Neural cell (in vitro differentiated cells): ENCODE data around the gene CTXND1. TPM values are rescaled to one million over a fixed set of nuclear protein-coding genes. Genes with fewer than 3 reads are reported as not detected.

Source experiments
- H2AFZ ChIP-seq: fragments of 200-600, 300-800 bp; sonication (generic), shearing (Covaris generic); 2 replicates; pipeline ENCODE4 v1.6.0; 2014; ENCODE audit warnings: low read depth, mild to moderate bottlenecking, antibody characterized with exemption, low read length, moderate library complexity
- H3F3A ChIP-seq: fragments of 200-600 bp; shearing (Covaris generic); 2 replicates; pipeline ENCODE4 v1.6.1; 2016; ENCODE audit warnings: mild to moderate bottlenecking, moderate library complexity, mixed read lengths, antibody characterized with exemption, low read length; ENCODE audit not compliant: insufficient read depth, poor library complexity, severe bottlenecking
- H3K27ac ChIP-seq: fragments of 200-600, 300-800 bp; sonication (generic), shearing (Covaris generic); 2 replicates; pipeline ENCODE4 v1.5.1; 2014; ENCODE audit warnings: mild to moderate bottlenecking, low read length, moderate library complexity
- H3K27me3 ChIP-seq: fragments of 300-800, 200-600 bp; sonication (generic), shearing (Covaris generic); 2 replicates; pipeline ENCODE4 v1.6.0; 2014; ENCODE audit warnings: mild to moderate bottlenecking, low read depth, low read length, moderate library complexity; ENCODE audit not compliant: insufficient read depth
- H3K36me3 ChIP-seq: fragments of 300-800, 200-600 bp; sonication (generic), shearing (Covaris generic); 2 replicates; pipeline ENCODE4 v1.5.1; 2014; ENCODE audit warnings: mild to moderate bottlenecking, antibody characterized with exemption, low read length, moderate library complexity; ENCODE audit not compliant: insufficient read depth
- H3K4me2 ChIP-seq: fragments of 300-800, 200-600 bp; sonication (generic), shearing (Covaris generic); 2 replicates; pipeline ENCODE4 v1.6.0; 2014; ENCODE audit warnings: mild to moderate bottlenecking, low read length
- H3K4me3 ChIP-seq: fragments of 300-800, 200-600 bp; sonication (generic), shearing (Covaris generic); 2 replicates; pipeline ENCODE4 v1.5.1; 2014; ENCODE audit warnings: mild to moderate bottlenecking, low read length, moderate library complexity
- H3K79me2 ChIP-seq: fragments of 200-600 bp; shearing (Covaris generic); replicated peaks from 2 replicates; pipeline ENCODE4 v1.6.0; 2014; ENCODE audit warnings: mild to moderate bottlenecking, low read length, moderate library complexity; ENCODE audit not compliant: insufficient read depth
- H3K9ac ChIP-seq: fragments of 300-800, 200-600 bp; sonication (generic), shearing (Covaris generic); 2 replicates; pipeline ENCODE4 v1.6.1; 2016; ENCODE audit warnings: mild to moderate bottlenecking, low read length, mixed read lengths
- H3K9me2 ChIP-seq: fragments of 200-600 bp; shearing (Covaris generic); 2 replicates; pipeline ENCODE4 v1.6.1; 2016; ENCODE audit warnings: mild to moderate bottlenecking, low read length, mixed read lengths; ENCODE audit not compliant: insufficient read depth
- H3K9me3 ChIP-seq: fragments of 200-600, 300-800 bp; sonication (generic), shearing (Covaris generic); 2 replicates; pipeline ENCODE4 v1.6.1; 2016; ENCODE audit warnings: mild to moderate bottlenecking, mixed run types, low read length, moderate library complexity, mixed read lengths
- H4K20me1 ChIP-seq: fragments of 200-600 bp; shearing (Covaris generic); 2 replicates; pipeline ENCODE4 v1.6.1; 2016; ENCODE audit warnings: mild to moderate bottlenecking, mixed run types; ENCODE audit not compliant: insufficient read depth
- CTCF ChIP-seq: fragments of 450-650 bp; IDR thresholded peaks from 2 replicates; pipeline ENCODE4 v1.5.1; 2014; ENCODE audit warnings: antibody characterized with exemption, mild to moderate bottlenecking, moderate library complexity; ENCODE audit not compliant: poor library complexity, severe bottlenecking
- EP300 ChIP-seq: fragments of 450-650 bp; conservative IDR thresholded peaks from 2 replicates; pipeline ENCODE4 v1.6.1; 2014; ENCODE audit warnings: antibody characterized with exemption, mild to moderate bottlenecking, moderate library complexity; ENCODE audit not compliant: poor library complexity, severe bottlenecking
- EZH2 ChIP-seq: fragments of 200-600, 300-800 bp; shearing (Covaris generic), sonication (generic); IDR thresholded peaks from 2 replicates; pipeline ENCODE4 v1.6.1; 2014; ENCODE audit warnings: antibody characterized with exemption, low read length, borderline replicate concordance, mild to moderate bottlenecking; ENCODE audit not compliant: insufficient read depth, poor library complexity, severe bottlenecking
- MXI1 ChIP-seq: fragments of 450-650 bp; conservative IDR thresholded peaks from 2 replicates; pipeline ENCODE4 v1.6.1; 2014; ENCODE audit warnings: antibody characterized with exemption, mild to moderate bottlenecking; ENCODE audit not compliant: poor library complexity, severe bottlenecking
- POLR2AphosphoS5 ChIP-seq: IDR thresholded peaks from 2 replicates; pipeline ENCODE4 v1.6.1; 2012
- RAD21 ChIP-seq: fragments of 450-650 bp; conservative IDR thresholded peaks from 2 replicates; pipeline ENCODE4 v1.6.1; 2014; ENCODE audit warnings: antibody characterized with exemption, mild to moderate bottlenecking, moderate library complexity
- REST ChIP-seq: IDR thresholded peaks from 2 replicates; pipeline ENCODE4 v1.6.1; 2012; ENCODE audit warnings: borderline replicate concordance
- SMC3 ChIP-seq: fragments of 450-650 bp; conservative IDR thresholded peaks from 2 replicates; pipeline ENCODE4 v1.6.1; 2014; ENCODE audit warnings: antibody characterized with exemption, mild to moderate bottlenecking, moderate library complexity; ENCODE audit not compliant: poor library complexity
- TAF1 ChIP-seq: IDR thresholded peaks from 2 replicates; pipeline ENCODE4 v1.6.1; 2012; ENCODE audit warnings: low read depth
- polyA plus RNA-seq: library from polyadenylated mRNA; depleted of rRNA; stranded (reverse); fragments of >200 nt; gene quantifications from 2 replicates; pipeline ENCODE4 v1.2.3, GENCODE V29; 2014

CTXND1 gene
- polyA plus RNA-seq, 1 donor from 2014 or later, result not detected

- Histone ChIP-seq H3K9me2 (no peaks in the 10 kb centered on the region), H3K27ac (no peak overlapping the region), H3K27me3 (no peaks in the 10 kb centered on the region), H3K36me3 (no peaks in the 10 kb centered on the region), H3K4me2 (no peak overlapping the region), H3K9me3 (no peaks in the 10 kb centered on the region), H3K4me3 (no peak overlapping the region), H3K9ac (no peak overlapping the region), H3K79me2 (no peaks in the 10 kb centered on the region), H4K20me1 (no peaks in the 10 kb centered on the region), H3F3A (no peaks in the 10 kb centered on the region), H2AFZ (no peak overlapping the region)
- TF ChIP-seq REST, result no peak
- TF ChIP-seq EZH2, result no peak
- no peak for TF ChIP-seq CTCF
- TF ChIP-seq MXI1, result no peak
- TF ChIP-seq POLR2AphosphoS5, result no peak
- TF ChIP-seq EP300, result no peak
- TF ChIP-seq SMC3, result no peak
- TF ChIP-seq RAD21, result no peak
- TF ChIP-seq TAF1, result no peak
These were observed 35.9 kb downstream of the CTXND1 start for GRCh38 chr15:80216141-80216540.

- no peaks in the 10 kb centered on the region for H3F3A ChIP-seq
- no peak overlapping the region for H2AFZ ChIP-seq
- no peak for TF ChIP-seq SMC3
- no peak for TF ChIP-seq MXI1
- TF ChIP-seq EP300, result no peak
- TF ChIP-seq REST, result no peak
- no peak for TF ChIP-seq POLR2AphosphoS5
- no peak for TF ChIP-seq CTCF
- TF ChIP-seq TAF1, result no peak
- TF ChIP-seq RAD21, result no peak
- TF ChIP-seq EZH2, result no peak
- no peaks in the 10 kb centered on the region for H3K9me2 ChIP-seq
- no peaks in the 10 kb centered on the region for H3K27me3 ChIP-seq
- no peak overlapping the region for H3K9ac ChIP-seq
- no peaks in the 10 kb centered on the region for H3K9me3 ChIP-seq
- H3K4me2 ChIP-seq, result no peak overlapping the region
- no peaks in the 10 kb centered on the region for H4K20me1 ChIP-seq
- H3K36me3 ChIP-seq, result no peaks in the 10 kb centered on the region
- no peaks in the 10 kb centered on the region for H3K79me2 ChIP-seq
- no peak overlapping the region for H3K27ac ChIP-seq
- H3K4me3 ChIP-seq, result no peak overlapping the region
These were observed 37.1 kb downstream of the CTXND1 start for GRCh38 chr15:80214910-80215309.
